GM12878 (cell line): ENCODE results near the gene FAM53B. TPM values are rescaled to one million over a fixed set of nuclear protein-coding genes. Genes with fewer than 3 reads are reported as not detected.

Source experiments
- ATAC-seq: fragments of 200-7000 bp; cut with Tn5 transposase; 3 replicates; pipeline ENCODE4 v1.9.1; 2020; ENCODE audit warnings: mild to moderate bottlenecking, moderate library complexity
- BruUV-seq: library from RNA; stranded (reverse); fragments of 400-500 nt; replicated peaks from 2 replicates; lab custom pipeline; 2021; lab: Mats Ljungman, UMichigan
- CTCF ChIA-PET: fragments of 300-600 bp; sonication (Branson Sonifier 250); formaldehyde crosslinking; extraction: SDS; loops from one replicate; lab custom pipeline; 2021; ENCODE audit warnings: inconsistent platforms; lab: Yijun Ruan, JAX
- POLR2A ChIA-PET: fragments of 350-600 bp; formaldehyde crosslinking; extraction: SDS; loops from one replicate; lab custom pipeline; 2021; ENCODE audit warnings: inconsistent platforms; lab: Charles Lee
- RAD21 ChIA-PET: fragments of 300-600 bp; sonication (Branson Sonifier 250); formaldehyde crosslinking; loops from one replicate; lab custom pipeline; 2023; ENCODE audit warnings: antibody characterized with exemption; ENCODE audit not compliant: unreplicated experiment; lab: Charles Lee
- SMC1A ChIA-PET: fragments of 300-600 bp; sonication (Branson Sonifier 250); formaldehyde crosslinking; loops from one replicate; lab custom pipeline; 2023; ENCODE audit not compliant: unreplicated experiment, uncharacterized antibody; lab: Charles Lee
- DNase-seq: peaks from one replicate; pipeline ENCODE4 v3.0.0-alpha.2; 2011; ENCODE audit warnings: low read depth, low spot score
- FAIRE-seq: peaks from 3 replicates; lab custom pipeline; 2011; peaks lifted over from hg19 to GRCh38; lab: Jason Lieb, UNC
- H2AFZ ChIP-seq: 2 replicates; pipeline ENCODE4 v1.6.0; 2011; ENCODE audit warnings: low read depth, low read length, control low read depth; ENCODE audit not compliant: control insufficient read depth
- H3K27ac ChIP-seq: 2 replicates; pipeline ENCODE4 v1.5.1; 2011; ENCODE audit warnings: control low read depth; ENCODE audit not compliant: control insufficient read depth, insufficient read depth
- H3K27me3 ChIP-seq, 2 experiments: replicated peaks in 1 of 2; 2 replicates each; pipeline versions ENCODE4 v1.6.0 to v1.6.1; 2011; ENCODE audit warnings: low read length in 1 of 2; ENCODE audit not compliant: control insufficient read depth in 2 of 2, insufficient read depth in 2 of 2
- H3K36me3 ChIP-seq, 2 experiments: 2 replicates each; pipeline ENCODE4 v1.5.1; 2011; ENCODE audit warnings: low read length in 1 of 2; ENCODE audit not compliant: control insufficient read depth in 2 of 2, insufficient read depth in 2 of 2
- H3K4me1 ChIP-seq: 2 replicates; pipeline ENCODE4 v1.6.1; 2011; ENCODE audit warnings: mild to moderate bottlenecking, low read length, moderate library complexity, mixed read lengths; ENCODE audit not compliant: control insufficient read depth, insufficient read depth
- H3K4me2 ChIP-seq: 2 replicates; pipeline ENCODE4 v1.6.0; 2011; ENCODE audit warnings: control low read depth; ENCODE audit not compliant: control insufficient read depth, insufficient read depth
- H3K4me3 ChIP-seq: fragments of 200-600 bp; sonication (generic); 2 replicates; pipeline ENCODE4 v1.5.1; 2016
- H3K79me2 ChIP-seq: 2 replicates; pipeline ENCODE4 v1.6.0; 2011; ENCODE audit warnings: low read length; ENCODE audit not compliant: control insufficient read depth, insufficient read depth
- H3K9ac ChIP-seq: 2 replicates; pipeline ENCODE4 v1.8.0; 2011; ENCODE audit warnings: low read length, control low read depth, mixed read lengths; ENCODE audit not compliant: control insufficient read depth, insufficient read depth
- H3K9me3 ChIP-seq: replicated peaks from 3 replicates; pipeline ENCODE4 v1.5.1; 2011; ENCODE audit warnings: mild to moderate bottlenecking, low read length; ENCODE audit not compliant: control insufficient read depth, insufficient read depth
- H4K20me1 ChIP-seq: 2 replicates; pipeline ENCODE4 v1.6.0; 2011; ENCODE audit not compliant: control insufficient read depth, insufficient read depth
- ATF3 ChIP-seq: IDR thresholded peaks from 2 replicates; pipeline ENCODE4 v1.6.1; 2011; ENCODE audit warnings: low read depth, mild to moderate bottlenecking, low read length, moderate library complexity, borderline replicate concordance; ENCODE audit errors: extremely low read depth
- ATF7 ChIP-seq: fragments of 450-650 bp; IDR thresholded peaks from 2 replicates; pipeline ENCODE4 v1.6.1; 2016; ENCODE audit warnings: low read depth, mild to moderate bottlenecking
- CREM ChIP-seq: IDR thresholded peaks from 2 replicates; pipeline ENCODE4 v1.6.1; 2014; ENCODE audit warnings: antibody characterized with exemption, low read depth
- E2F8 ChIP-seq: fragments of 450-650 bp; IDR thresholded peaks from 2 replicates; pipeline ENCODE4 v1.6.1; 2018; ENCODE audit warnings: mild to moderate bottlenecking, low read depth, moderate library complexity; ENCODE audit not compliant: partially characterized antibody
- FOXK2 ChIP-seq: fragments of 450-650 bp; IDR thresholded peaks from 2 replicates; pipeline ENCODE4 v1.6.1; 2017; ENCODE audit warnings: mild to moderate bottlenecking, moderate library complexity
- HDAC6 ChIP-seq: fragments of 200-600 bp; sonication (generic); IDR thresholded peaks from one replicate; pipeline ENCODE4 v1.8.0; 2017; ENCODE audit warnings: antibody characterized with exemption; ENCODE audit not compliant: unreplicated experiment
- IKZF2 ChIP-seq, 2 experiments: fragments of 450-650 bp; IDR thresholded peaks; 2 replicates each; pipeline ENCODE4 v1.6.1; 2017; ENCODE audit warnings: mild to moderate bottlenecking in 2 of 2, moderate library complexity in 2 of 2
- NFYA ChIP-seq: IDR thresholded peaks from 2 replicates; pipeline ENCODE4 v1.6.1; 2011; ENCODE audit warnings: low read depth, mild to moderate bottlenecking, low read length, improper control_type of control experiment, borderline replicate concordance
- POU2F2 ChIP-seq: IDR thresholded peaks from 3 replicates; pipeline ENCODE4 v1.6.1; 2011; ENCODE audit warnings: low read depth, mild to moderate bottlenecking, low read length, borderline replicate concordance
- RB1 ChIP-seq: fragments of 450-650 bp; formaldehyde crosslinking; IDR thresholded peaks from 2 replicates; pipeline ENCODE4 v1.6.1; 2017; ENCODE audit warnings: mild to moderate bottlenecking, borderline replicate concordance
- RFX5 ChIP-seq: IDR thresholded peaks from 2 replicates; pipeline ENCODE4 v1.6.1; 2011; ENCODE audit warnings: low read depth, low read length, improper control_type of control experiment
- SUPT20H ChIP-seq: IDR thresholded peaks from 2 replicates; pipeline ENCODE4 v1.6.1; 2011; ENCODE audit warnings: low read depth, mild to moderate bottlenecking, low read length, moderate library complexity, borderline replicate concordance; ENCODE audit not compliant: control insufficient read depth
- SUZ12 ChIP-seq: fragments of 200-600 bp; sonication (generic); IDR thresholded peaks from one replicate; pipeline ENCODE4 v1.6.1; 2018; ENCODE audit warnings: antibody characterized with exemption, mild to moderate bottlenecking; ENCODE audit not compliant: unreplicated experiment
- TCF12 ChIP-seq: IDR thresholded peaks from 2 replicates; pipeline ENCODE4 v1.6.1; 2011; ENCODE audit warnings: low read depth, mild to moderate bottlenecking, low read length
- WGBS: methylation state at CpG from one replicate; pipeline ENCODE4 v1.1.6; 2016; ENCODE audit warnings: low lambda C conversion rate; ENCODE audit not compliant: insufficient replicate concordance, insufficient coverage; ENCODE audit errors: missing lambda C conversion rate; 5-methylcytosine and 5-hydroxymethylcytosine counted together
- in situ Hi-C: fragments of 300-500 bp; cut with MboI; formaldehyde crosslinking; loops from 9 replicates; pipeline ENCODE4 v1.14.3; 2018; ENCODE audit warnings: mixed read lengths
- intact Hi-C: fragments of 100-400 bp; cut with micrococcal nuclease; formaldehyde crosslinking; loops from one replicate; pipeline ENCODE4 v1.14.2; 2022; ENCODE audit not compliant: unreplicated experiment
- polyA plus RNA-seq, 11 experiments: library from polyadenylated mRNA; depleted of rRNA in 4 of 11; unstranded in 6 of 11; stranded (reverse) in 5 of 11; fragments of >200 nt; fragmentation: Nextera tagmentation in 4 of 11; fragmentation: Illumina TruSeq in 1 of 11; extraction: Ambion mirVana in 4 of 11; extraction: Trizol in 1 of 11; gene quantifications; 1 replicate in 1 of 11; 2 replicates in 10 of 11; pipeline versions ENCODE4 v1.2.1 to v1.2.3, GENCODE V29; 2011 to 2016; ENCODE audit warnings: inconsistent platforms in 2 of 11, missing spikeins in 2 of 11, low read depth in 1 of 11
- total RNA-seq, 4 experiments: library from RNA; depleted of rRNA in 3 of 4; stranded (reverse); fragments of >200 nt in 3 of 4; fragmentation: Illumina TruSeq in 1 of 4; extraction: Trizol in 1 of 4; gene quantifications; 2 replicates each; pipeline versions ENCODE4 v1.2.1 to v1.2.3, GENCODE V29; 2013 to 2021

Gene FAM53B
- total and polyA plus RNA-seq, 10 of the 15 experiments (the other 5 are each of a cell fraction or from before 2014, with no cell fraction given): 0.05 to 26.3 (median 8.1) TPM

- Histone ChIP-seq H4K20me1 (no peaks in the 10 kb centered on the region), H2AFZ (no peak overlapping the region), H3K27me3 (no peaks in the 10 kb centered on the region), H3K27ac (no peak overlapping the region), H3K9ac (no peak overlapping the region), H3K36me3 (peaks cover 22 to 26% of the 10 kb centered on the region in 2 experiments), H3K4me3 (no peak overlapping the region), H3K9me3 (no peaks in the 10 kb centered on the region), H3K79me2 (no peaks in the 10 kb centered on the region), H3K4me2 (no peak overlapping the region), H3K4me1 (peaks cover 9% of the 10 kb centered on the region)
- ChIA-PET SMC1A (interaction anchor here (0.9 to 7.1 kb wide), 5 partner anchors 8 to 66 kb away, joined by 3 to 37 read pairs (median 3); no protein-coding TSS in a partner anchor), RAD21 (interaction anchor here (1.6 kb wide), 1 partner anchor 61 kb away, joined by 4 read pairs; no protein-coding TSS in a partner anchor), POLR2A (no interaction called here), CTCF (interaction anchor here (0.8 to 1.0 kb wide), 2 partner anchors 9 to 63 kb away, joined by 3 read pairs; no protein-coding TSS in a partner anchor)
- WGBS: 76% methylated on average over 8 of the region's 8 CpGs
- in situ Hi-C loops (no loop called here), intact Hi-C loops (no loop called here)
- no peak for ATAC-seq
- DNase-seq: no peak
- TF ChIP-seq FOXK2: no peak
- TF ChIP-seq ATF3: no peak
- no peak for TF ChIP-seq POU2F2
- TF ChIP-seq E2F8: no peak
- no peak for TF ChIP-seq IKZF2 (IDR thresholded peaks at IDR 0.05)
- TF ChIP-seq ATF7: no peak
- no peak for TF ChIP-seq TCF12
- no peak for TF ChIP-seq SUPT20H
- TF ChIP-seq RFX5: no peak
- TF ChIP-seq SUZ12: no peak
- no peak for TF ChIP-seq CREM
- no peak for TF ChIP-seq HDAC6
- TF ChIP-seq NFYA: no peak
- TF ChIP-seq RB1: no peak
- BruUV-seq: TSS peak; percentile 39
- FAIRE-seq: no peak
These were observed 64.8 kb downstream of the FAM53B start for GRCh38 chr10:124679401-124679800.
